HG02852 (cell line): Measurements from ENCODE around the gene SNX18.

Experiments
- ATAC-seq: cut with Tn5 transposase; IDR thresholded peaks from one replicate; pipeline ENCODE4 v1.9.1; 2021; ENCODE audit warnings: mild to moderate bottlenecking, moderate library complexity; ENCODE audit not compliant: unreplicated experiment

SNX18 gene

DNA sequence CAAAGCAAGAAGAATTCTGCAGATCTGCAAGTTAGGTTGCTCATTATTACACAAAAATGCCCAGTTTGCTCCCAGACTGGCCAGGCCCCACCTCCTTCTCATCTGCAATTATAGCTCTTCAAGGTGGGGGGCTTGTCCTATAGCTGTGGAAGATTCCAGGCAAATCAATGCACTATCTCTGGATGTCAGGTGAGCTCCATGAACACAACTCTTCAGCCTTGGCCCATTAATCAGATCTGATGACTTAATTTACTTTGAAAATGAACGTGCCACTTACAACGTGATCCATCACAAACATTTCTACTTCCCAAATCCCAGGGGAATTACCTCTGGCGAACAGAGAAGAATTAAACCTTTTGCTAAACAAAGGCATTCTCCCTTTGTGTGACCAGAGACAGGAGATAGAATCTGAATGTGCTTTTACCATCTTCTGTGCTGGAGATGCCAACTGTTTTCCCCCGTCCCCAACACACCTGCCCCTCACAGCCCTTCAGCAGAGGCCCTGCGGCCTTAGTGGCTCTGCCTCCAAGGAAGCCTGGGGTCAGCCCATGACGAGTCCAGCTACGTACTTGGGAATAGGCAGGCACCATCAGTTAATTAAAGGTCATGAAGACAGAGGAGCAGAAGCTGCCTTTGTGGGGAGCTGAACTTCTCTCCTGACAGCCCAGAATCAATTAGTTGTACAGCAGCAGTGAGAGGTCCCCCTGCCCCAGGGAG lies 60.5 kb downstream of the SNX18 start:
- ATAC-seq, result no peak

DNA sequence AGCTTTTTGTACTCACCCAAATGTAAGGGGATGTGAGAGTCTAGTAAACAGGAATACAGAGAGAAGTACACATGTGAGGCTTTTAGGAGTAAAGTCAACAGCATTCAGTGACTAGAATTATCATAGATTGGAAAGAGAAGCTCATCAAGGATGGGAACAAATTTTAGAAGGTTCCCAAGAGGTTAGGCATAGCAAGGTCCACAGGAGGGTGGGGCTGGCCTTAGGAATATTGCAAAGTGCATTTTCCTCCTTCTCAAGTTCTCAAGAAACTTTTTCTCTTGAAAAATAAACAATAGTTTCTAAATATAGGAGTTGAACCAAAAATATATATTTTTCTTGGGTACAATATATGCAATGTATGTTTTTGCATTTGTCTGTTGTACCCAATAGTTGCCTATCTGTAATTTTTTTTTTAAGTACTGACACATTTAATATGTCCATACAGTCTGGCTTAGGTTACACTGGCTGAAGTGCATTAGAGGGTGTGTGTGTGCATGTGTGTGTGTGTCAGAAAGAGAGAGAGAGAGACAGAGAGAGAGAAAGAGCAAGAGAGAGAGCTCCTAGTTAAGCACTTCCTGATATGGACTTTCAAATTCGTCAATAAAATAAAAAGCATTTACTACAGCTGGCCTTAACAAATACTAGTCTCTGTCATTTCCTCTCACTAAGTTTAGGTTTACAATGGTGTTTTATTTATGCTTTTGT lies 62.2 kb downstream of the SNX18 start:
- ATAC-seq, result no peak

DNA sequence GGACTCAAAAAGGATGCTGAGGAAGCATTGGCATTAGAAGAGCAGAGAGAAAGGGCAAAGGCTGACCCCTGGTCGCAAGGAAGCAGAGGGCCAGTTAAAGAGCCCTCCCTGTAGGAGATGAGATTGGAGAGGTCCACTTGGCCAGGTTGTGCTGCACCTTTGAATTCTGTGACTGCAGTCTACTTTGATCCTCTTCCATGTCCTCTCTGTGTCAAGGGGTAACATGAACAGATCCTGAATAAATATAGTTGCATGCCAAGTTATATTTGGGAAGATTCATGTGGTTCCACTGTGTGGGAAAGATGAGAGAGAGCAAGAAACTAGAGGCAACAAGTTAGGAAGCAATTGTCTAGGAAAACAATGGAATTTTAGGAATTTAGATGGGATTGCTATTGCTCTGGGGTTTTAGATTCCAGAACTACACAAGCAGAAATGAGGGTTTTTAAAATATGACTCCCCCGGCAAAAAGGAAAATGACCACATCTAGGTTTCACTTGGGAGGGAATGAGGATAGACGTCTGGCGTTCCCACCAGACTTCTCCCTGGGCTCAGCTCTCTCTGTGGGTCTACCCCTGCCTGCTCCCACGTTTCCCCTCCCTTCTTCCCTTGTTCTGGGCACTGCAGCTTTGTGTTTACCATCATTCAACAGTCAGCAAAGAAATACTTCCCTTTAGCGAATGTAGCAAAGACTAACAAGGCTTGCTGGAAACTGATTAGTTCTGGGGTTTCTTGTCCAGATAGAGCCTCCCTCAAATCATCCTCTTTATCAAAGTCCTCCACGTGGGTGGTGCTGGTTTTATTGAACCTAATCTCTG lies 63.6 kb downstream of the SNX18 start:
- no peak for ATAC-seq

DNA sequence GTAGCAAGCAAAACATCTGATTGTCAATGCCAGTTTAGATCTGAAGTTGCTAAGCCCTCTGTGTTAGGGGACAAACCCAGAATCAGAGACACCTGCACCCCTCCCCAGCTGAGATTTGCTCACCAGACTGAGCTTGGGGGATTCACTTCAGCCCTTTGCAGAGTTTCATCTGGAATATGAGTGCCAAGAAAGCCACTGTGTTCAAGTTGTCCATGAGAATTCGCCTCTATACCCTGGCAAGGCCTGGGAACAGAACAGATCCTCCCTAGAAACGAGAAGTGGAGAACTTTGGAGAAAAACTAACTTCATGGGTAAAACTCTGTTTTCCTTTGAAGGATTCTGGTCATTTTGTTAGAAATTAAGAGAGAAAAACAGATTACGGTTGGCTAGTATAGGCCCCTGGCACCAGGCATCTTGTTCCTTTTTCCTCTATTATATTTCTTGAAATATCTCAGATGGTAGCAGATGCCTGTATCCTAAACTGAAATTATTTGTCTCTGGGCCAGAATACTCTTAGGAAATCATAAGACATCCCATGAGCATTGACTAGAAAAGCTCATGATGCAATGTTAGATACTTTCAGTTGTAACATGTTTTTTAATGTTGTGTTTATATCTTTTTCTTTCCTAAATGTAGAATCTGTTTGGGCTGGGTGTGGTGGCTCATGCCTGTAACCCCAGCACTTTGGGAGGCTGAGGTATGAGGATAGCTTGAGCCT lies 64.4 kb downstream of the SNX18 start:
- no peak for ATAC-seq

DNA sequence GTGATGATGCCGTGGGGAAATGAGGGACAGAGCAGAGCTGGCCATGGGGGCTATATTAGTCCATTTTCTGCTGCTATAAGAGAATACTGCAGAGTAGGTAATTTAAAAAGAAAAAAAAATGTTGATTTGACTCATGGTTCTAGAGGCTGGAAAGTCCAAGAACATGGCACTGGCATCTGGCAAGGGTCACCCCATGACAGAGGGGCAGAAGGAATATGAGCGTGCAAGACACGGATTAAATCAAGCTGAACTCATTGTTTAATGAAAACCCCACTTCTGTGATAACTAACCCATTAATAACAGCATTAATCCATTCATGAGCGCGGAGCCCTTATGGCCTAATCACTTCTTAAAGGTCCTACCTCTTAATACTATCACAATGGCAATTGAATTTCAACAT lies 68.8 kb downstream of the SNX18 start:
- ATAC-seq, result no peak

DNA sequence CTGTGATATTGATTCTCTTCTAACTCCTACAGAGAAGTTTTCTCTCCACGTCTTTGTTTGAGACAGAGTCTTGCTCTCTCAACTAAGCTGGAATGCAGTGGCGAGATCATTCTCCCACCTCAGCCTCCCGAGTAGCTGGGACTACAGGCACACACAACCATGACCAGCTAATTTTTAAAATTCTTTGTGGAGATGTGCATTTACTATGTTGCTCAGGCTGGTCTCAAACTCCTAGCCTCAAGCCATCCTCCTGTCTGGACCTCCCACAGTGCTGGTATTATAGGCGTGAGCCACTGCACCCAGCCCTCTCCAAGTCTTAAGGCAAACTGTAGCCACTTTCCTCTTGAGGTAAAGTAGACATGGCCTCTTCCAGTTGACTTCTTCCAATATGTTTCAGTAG lies 72.2 kb downstream of the SNX18 start:
- ATAC-seq, result no peak

DNA sequence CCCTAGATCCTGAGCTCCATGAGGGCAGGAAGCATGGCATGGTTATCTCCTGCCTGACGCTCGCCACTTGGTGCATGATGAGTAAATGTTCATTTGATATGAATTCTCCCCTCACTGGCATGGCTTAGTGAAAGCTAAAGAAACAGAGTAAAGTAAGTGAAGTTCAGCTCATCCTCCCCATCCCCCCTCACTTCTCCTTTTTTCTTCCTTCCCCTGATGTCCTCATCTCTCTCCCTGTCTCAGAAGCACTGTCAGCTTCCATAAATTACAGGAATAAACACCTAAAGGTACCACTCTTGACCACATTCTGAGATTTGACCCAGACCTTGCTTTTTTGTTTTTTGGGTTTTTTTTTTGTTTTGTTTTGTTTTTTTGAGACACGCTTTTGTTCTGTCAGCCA lies 73.3 kb downstream of the SNX18 start:
- ATAC-seq, result no peak

DNA sequence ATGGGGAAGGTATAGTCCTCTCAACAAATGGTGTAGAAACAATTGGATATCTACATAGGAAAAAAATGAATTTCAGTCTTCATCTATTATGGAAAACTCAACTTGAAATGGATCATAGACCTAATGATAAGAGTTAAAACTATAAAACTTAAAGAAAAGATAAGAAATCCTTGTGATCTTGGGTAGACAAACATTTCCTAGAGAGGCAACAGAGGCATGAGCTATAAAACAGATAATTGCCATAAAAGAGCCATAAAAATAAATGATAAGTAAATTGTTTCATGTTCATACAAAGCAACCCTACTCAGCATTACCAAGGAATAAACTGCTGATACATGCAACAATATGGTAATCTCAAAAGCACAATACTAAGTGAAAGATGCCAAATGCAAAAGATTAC lies 76.2 kb downstream of the SNX18 start:
- no peak for ATAC-seq

DNA sequence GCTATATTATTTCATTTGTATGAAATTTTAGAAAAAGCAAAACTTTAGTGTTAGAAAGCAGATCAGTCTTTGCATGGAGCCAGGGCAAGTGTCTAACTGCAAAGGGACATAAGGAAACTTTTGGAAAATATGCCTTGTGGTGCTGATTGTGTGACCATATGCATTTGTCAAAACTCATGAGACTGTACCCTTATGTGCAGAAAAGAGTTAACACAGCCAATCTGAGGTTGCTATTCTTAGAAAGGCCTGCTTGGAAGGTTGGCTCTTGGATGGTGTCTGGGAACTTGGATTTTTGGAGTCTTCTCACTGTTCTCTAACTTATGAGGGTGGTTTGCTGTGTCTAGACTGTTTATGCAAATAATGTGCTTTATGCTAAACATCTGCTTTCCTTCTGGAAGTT lies 76.6 kb downstream of the SNX18 start:
- ATAC-seq, result no peak

DNA sequence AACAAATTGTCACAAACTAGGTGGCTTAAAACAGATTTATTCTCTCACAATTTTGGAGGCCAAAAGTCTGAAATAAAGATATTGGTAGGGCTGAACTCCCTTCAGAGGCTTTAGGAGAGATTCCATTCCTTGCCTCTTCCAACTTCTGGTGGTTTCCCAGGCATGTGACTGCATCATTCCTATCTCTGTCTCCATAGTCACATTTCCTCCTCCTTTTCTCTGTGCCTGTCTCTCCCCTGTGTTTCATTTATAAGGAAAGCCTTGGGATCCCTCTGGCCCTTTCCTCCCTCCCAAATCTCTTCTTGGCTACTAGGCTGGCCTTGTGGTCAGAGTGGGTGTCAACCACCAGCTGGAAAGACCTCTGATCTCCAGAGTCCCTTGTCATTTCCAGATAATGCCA lies 78.2 kb downstream of the SNX18 start:
- ATAC-seq, result no peak
